Esophagus squamous epithelium (tissue), 5 donors: ENCODE results near the gene ZNRF3. TPM values are rescaled to one million over a fixed set of nuclear protein-coding genes. Genes with fewer than 3 reads are reported as not detected.

ENCODE experiments used
- DNase-seq: peaks from one replicate; lab custom pipeline; 2025; lab: John Stamatoyannopoulos, UW
- H3K27ac ChIP-seq, 4 donors: fragments of 200-600 bp; sonication (generic); one replicate each; pipeline ENCODE4 v1.5.1; 2016 to 2019; ENCODE audit warnings: mild to moderate bottlenecking in 1 of 4
- H3K27me3 ChIP-seq, 4 donors: fragments of 200-600 bp; sonication (generic); 1 replicate in 3 of 4; 2 replicates in 1 of 4; pipeline versions ENCODE4 v1.5.1 to v1.6.0; 2017 to 2021; ENCODE audit warnings: antibody characterized with exemption in 1 of 4
- H3K36me3 ChIP-seq, 3 donors: fragments of 200-600 bp; sonication (generic); one replicate each; pipeline ENCODE4 v1.5.1; 2016 to 2019
- H3K4me1 ChIP-seq, 3 donors: fragments of 200-600 bp; sonication (generic); one replicate each; pipeline ENCODE4 v1.5.1; 2017 to 2019
- H3K4me3 ChIP-seq, 4 donors: fragments of 200-600 bp; sonication (generic); 1 replicate in 3 of 4; 2 replicates in 1 of 4; pipeline ENCODE4 v1.5.1; 2016 to 2019; ENCODE audit warnings: mild to moderate bottlenecking in 2 of 4, moderate library complexity in 1 of 4
- H3K9me3 ChIP-seq, 3 donors: fragments of 200-600 bp; sonication (generic); one replicate each; pipeline ENCODE4 v1.5.1; 2016 to 2019
- CTCF ChIP-seq, 6 experiments: fragments of 450-650 bp in 4 of 6; fragments of 200-600 bp in 2 of 6; sonication (generic) in 2 of 6; IDR thresholded peaks; one replicate each; pipeline ENCODE4 v1.5.1; 2016 to 2019; ENCODE audit warnings: antibody characterized with exemption in 6 of 6, mild to moderate bottlenecking in 4 of 6, moderate library complexity in 4 of 6
- POLR2A ChIP-seq, 4 donors: fragments of 450-650 bp; IDR thresholded peaks; one replicate each; pipeline ENCODE4 v1.6.1; 2017; ENCODE audit warnings: antibody characterized with exemption in 4 of 4, mild to moderate bottlenecking in 4 of 4, moderate library complexity in 3 of 4
- WGBS, 2 donors: methylation state at CpG; one replicate each; pipeline ENCODE4 v1.1.5; 2018; 5-methylcytosine and 5-hydroxymethylcytosine counted together
- intact Hi-C: fragments of 100-400 bp; cut with DNase I; formaldehyde crosslinking; loops from one replicate; pipeline ENCODE4 v1.15.0; 2022
- total RNA-seq, 4 donors: library from RNA; depleted of rRNA; stranded (reverse); fragments of >200 nt; gene quantifications; one replicate each; pipeline ENCODE4 v1.1.0, GENCODE V29; 2016
- donor health status: DM: yes; HTN: yes; CAD: no.

The ZNRF3 gene
- total RNA-seq, 4 donors from 2014 or later, result 6.6 to 10.9 (median 7.2) TPM

- no peak for DNase-seq
- intact Hi-C loops, result no loop called here
- Histone ChIP-seq H3K36me3 (no peaks in the 10 kb centered on the region), H3K9me3 (no peaks in the 10 kb centered on the region), H3K4me3 (no peak overlapping the region), H3K27ac (peak overlapping the region in 1 of 4 donors; percentile 24), H3K4me1 (peaks cover 10 to 51% (median 12%) of the 10 kb centered on the region in 3 donors), H3K27me3 (no peaks in the 10 kb centered on the region)
- no peak for TF ChIP-seq POLR2A (IDR thresholded peaks at IDR 0.05)
- TF ChIP-seq CTCF (IDR thresholded peaks at IDR 0.05), result no peak
- WGBS, 2 donors, result 57 to 58% methylated on average over 5 of the region's 5 CpGs
Observed at GRCh38 chr22:29083933-29084591, 200.7 kb downstream of the ZNRF3 start.

GRCh38 chr22:29087012-29087411 lies 203.6 kb downstream of the ZNRF3 start:
- Histone ChIP-seq H3K9me3 (no peaks in the 10 kb centered on the region), H3K36me3 (no peaks in the 10 kb centered on the region), H3K4me3 (no peak overlapping the region), H3K27me3 (no peaks in the 10 kb centered on the region), H3K4me1 (peaks cover 3 to 39% (median 4%) of the 10 kb centered on the region in 3 donors), H3K27ac (no peak overlapping the region)
- no peak for DNase-seq
- 88 to 97% methylated on average over 2 of the region's 2 CpGs for WGBS, 2 donors
- intact Hi-C loops, result no loop called here
- no peak for TF ChIP-seq CTCF (IDR thresholded peaks at IDR 0.05)
- TF ChIP-seq POLR2A (IDR thresholded peaks at IDR 0.05), result no peak

- H3K27ac ChIP-seq, result no peak overlapping the region
- no peaks in the 10 kb centered on the region for H3K36me3 ChIP-seq
- DNase-seq, result no peak
- H3K4me1 ChIP-seq, result peaks cover 0 to 45% (median 6%) of the 10 kb centered on the region in 3 donors
- no peak for TF ChIP-seq POLR2A (IDR thresholded peaks at IDR 0.05)
- no peak for TF ChIP-seq CTCF (IDR thresholded peaks at IDR 0.05)
- H3K4me3 ChIP-seq, result no peak overlapping the region
- intact Hi-C loops, result no loop called here
- 87 to 91% methylated on average over 3 of the region's 3 CpGs for WGBS, 2 donors
- no peaks in the 10 kb centered on the region for H3K27me3 ChIP-seq
- no peaks in the 10 kb centered on the region for H3K9me3 ChIP-seq
Observed at GRCh38 chr22:29088809-29089208, 205.4 kb downstream of the ZNRF3 start.

GRCh38 chr22:29089507-29089906 lies 206.1 kb downstream of the ZNRF3 start:
- intact Hi-C loops, result no loop called here
- WGBS, 2 donors, result 58 to 62% methylated on average over 3 of the region's 3 CpGs
- H3K27me3 ChIP-seq, result no peaks in the 10 kb centered on the region
- no peak overlapping the region for H3K4me3 ChIP-seq
- TF ChIP-seq POLR2A (IDR thresholded peaks at IDR 0.05) (no peak), CTCF (IDR thresholded peaks at IDR 0.05) (no peak)
- no peak for DNase-seq
- peaks cover 0 to 44% (median 8%) of the 10 kb centered on the region in 3 donors for H3K4me1 ChIP-seq
- no peak overlapping the region for H3K27ac ChIP-seq
- peaks cover 0 to under 1% (median 0%) of the 10 kb centered on the region in 3 donors for H3K36me3 ChIP-seq
- H3K9me3 ChIP-seq, result no peaks in the 10 kb centered on the region

- Histone ChIP-seq H3K9me3 (no peaks in the 10 kb centered on the region), H3K27me3 (no peaks in the 10 kb centered on the region), H3K36me3 (peaks cover 0 to 6% (median 4%) of the 10 kb centered on the region in 3 donors), H3K27ac (no peak overlapping the region), H3K4me3 (no peak overlapping the region), H3K4me1 (peaks cover 0 to 49% (median 8%) of the 10 kb centered on the region in 3 donors)
- intact Hi-C loops, result no loop called here
- WGBS, 2 donors, result 75 to 81% methylated on average over 3 of the region's 3 CpGs
- TF ChIP-seq CTCF (IDR thresholded peaks at IDR 0.05) (no peak), POLR2A (IDR thresholded peaks at IDR 0.05) (no peak)
- DNase-seq, result no peak
Observed at GRCh38 chr22:29090039-29090438, 206.7 kb downstream of the ZNRF3 start.
